ENCODE data around the gene SPEF1. TPM values are rescaled to one million over a fixed set of nuclear protein-coding genes. Genes with fewer than 3 reads are reported as not detected.

Gene SPEF1
- total and polyA plus RNA-seq, 2 of the 13 experiments (the other 11 are each of a cell fraction or from before 2014, with no cell fraction given) = 0.11 to 0.27 TPM

GRCh38 chr20:3820048-3820900, 39.0 kb upstream of the SPEF1 start, which contains the start of gene AP5S1 (continued):
- TF ChIP-seq KDM2A (CRISPR knock-in tag; IDR thresholded peaks at IDR 0.05; ENCODE audit: borderline replicate concordance, low read depth) (peak; percentile 98), TIGD3 (CRISPR knock-in tag; IDR thresholded peaks at IDR 0.05; ENCODE audit: borderline replicate concordance) (peak; percentile 94; the same call in 1 of the 2 replicates), FOSL1 (CRISPR knock-in tag; IDR thresholded peaks at IDR 0.05; ENCODE audit: borderline replicate concordance) (peak; percentile 63; the same call in 1 of the 2 replicates), ZNF160 (CRISPR knock-in tag; IDR thresholded peaks at IDR 0.05) (peak; percentile 76), DDIT3 (CRISPR knock-in tag; IDR thresholded peaks at IDR 0.05) (no peak), ZBTB46 (CRISPR knock-in tag; IDR thresholded peaks at IDR 0.05; ENCODE audit: borderline replicate concordance) (peak; percentile 98), ZNF446 (CRISPR knock-in tag; IDR thresholded peaks at IDR 0.05) (peak; percentile 95), ZNF879 (CRISPR knock-in tag; IDR thresholded peaks at IDR 0.05) (peak; percentile 79; the same call in 1 of the 2 replicates), ZNF335 (CRISPR knock-in tag; IDR thresholded peaks at IDR 0.05) (peak; percentile 86), ZNF280B (CRISPR knock-in tag; IDR thresholded peaks at IDR 0.05; ENCODE audit: borderline replicate concordance) (peak; percentile 84), BRCA1 (CRISPR knock-in tag; IDR thresholded peaks at IDR 0.05) (peak; percentile 92; the same call in 1 of the 2 replicates), ZNF576 (CRISPR knock-in tag; IDR thresholded peaks at IDR 0.05) (peak; percentile 76; the same call in 1 of the 2 replicates), AGO1 (IDR thresholded peaks at IDR 0.05; ENCODE audit: low read depth, low read length, poor library complexity, severe bottlenecking) (peak; percentile 85), ZBTB20 (CRISPR knock-in tag; IDR thresholded peaks at IDR 0.05; ENCODE audit: borderline replicate concordance, low read depth) (peak; percentile 32), JDP2 (CRISPR knock-in tag; IDR thresholded peaks at IDR 0.05; ENCODE audit: borderline replicate concordance) (peak; percentile 86), ZNF234 (CRISPR knock-in tag; conservative IDR thresholded peaks at IDR 0.05) (peak; percentile 99), ELF1 (CRISPR knock-in tag; IDR thresholded peaks at IDR 0.05) (peak; percentile 87), MIER3 (CRISPR knock-in tag; IDR thresholded peaks at IDR 0.05; ENCODE audit: borderline replicate concordance) (peak; percentile 70; the same call in 1 of the 2 replicates), SMAD9 (CRISPR knock-in tag; IDR thresholded peaks at IDR 0.05) (peak; percentile 42; the same call in 1 of the 2 replicates), ZNF557 (CRISPR knock-in tag; IDR thresholded peaks at IDR 0.05) (peak; percentile 88), SRSF4 (IDR thresholded peaks at IDR 0.05; ENCODE audit: low read depth, low read length, poor library complexity, severe bottlenecking) (no peak), TOPORS (CRISPR knock-in tag; IDR thresholded peaks at IDR 0.05) (peak; percentile 76), ZNF296 (CRISPR knock-in tag; conservative IDR thresholded peaks at IDR 0.05) (no peak)
